GM19043 (cell line): ENCODE measurements around the gene DUSP8.

ENCODE experiments used
- ATAC-seq: cut with Tn5 transposase; IDR thresholded peaks from one replicate; pipeline ENCODE4 v1.9.1; 2021; ENCODE audit warnings: low read depth; ENCODE audit not compliant: unreplicated experiment

The DUSP8 gene

GRCh38 chr11:1566381-1567051 lies 5.6 kb downstream of the DUSP8 start:
- ATAC-seq, result no peak

GRCh38 chr11:1565904-1566247 lies 6.2 kb downstream of the DUSP8 start:
- no peak for ATAC-seq

GRCh38 chr11:1565173-1565903 lies 6.7 kb downstream of the DUSP8 start:
- ATAC-seq, result no peak

GRCh38 chr11:1564535-1565172 lies 7.4 kb downstream of the DUSP8 start:
- ATAC-seq, result no peak

- no peak for ATAC-seq
These were observed 8.2 kb downstream of the DUSP8 start for GRCh38 chr11:1563697-1564534.

GRCh38 chr11:1563149-1563638 lies 8.9 kb downstream of the DUSP8 start:
- ATAC-seq, result no peak

- no peak for ATAC-seq
These were observed 9.5 kb downstream of the DUSP8 start for GRCh38 chr11:1562469-1563148.

- ATAC-seq, result no peak
These were observed 10.1 kb downstream of the DUSP8 start for GRCh38 chr11:1561955-1562354.

- no peak for ATAC-seq
These were observed 10.8 kb downstream of the DUSP8 start for GRCh38 chr11:1561266-1561665.

- ATAC-seq, result no peak
These were observed 11.3 kb downstream of the DUSP8 start for GRCh38 chr11:1560649-1561251.

GRCh38 chr11:1560002-1560648 lies 11.9 kb downstream of the DUSP8 start:
- ATAC-seq, result no peak

- ATAC-seq, result no peak
These were observed 12.7 kb downstream of the DUSP8 start for GRCh38 chr11:1559111-1559951.

GRCh38 chr11:1558775-1559110 lies 13.3 kb downstream of the DUSP8 start:
- no peak for ATAC-seq

- no peak for ATAC-seq
These were observed 13.9 kb downstream of the DUSP8 start for GRCh38 chr11:1557904-1558774.

- no peak for ATAC-seq
These were observed 14.8 kb downstream of the DUSP8 start for GRCh38 chr11:1557051-1557884.

GRCh38 chr11:1556278-1556902 lies 15.7 kb downstream of the DUSP8 start:
- no peak for ATAC-seq
